NCI-H82 treated with DMSO at 0.1 percent for 48 hours (cell line): Measurements from ENCODE around the gene UST.
"Not testable (repeated sequence)": the region's sequence is repeated elsewhere in the genome, so short reads cannot be mapped to it uniquely, and the experiment has no call there.

ENCODE experiments used
- DNase-seq: peaks from one replicate; lab custom pipeline; 2025; ENCODE audit not compliant: unreplicated experiment; lab: John Stamatoyannopoulos, UW

The UST gene

GRCh38 chr6:148891405-148891783, 144.6 kb downstream of the UST start:
- no peak for DNase-seq

GRCh38 chr6:148892247-148892646, 145.4 kb downstream of the UST start:
- no peak for DNase-seq

- no peak for DNase-seq
Observed at GRCh38 chr6:148893073-148893472, 146.2 kb downstream of the UST start.

- no peak for DNase-seq
Observed at GRCh38 chr6:148893481-148893880, 146.7 kb downstream of the UST start.

GRCh38 chr6:148898376-148899014, 151.7 kb downstream of the UST start:
- peak; percentile 60 for DNase-seq

- DNase-seq = no peak
Observed at GRCh38 chr6:148904896-148905870, 158.4 kb downstream of the UST start.

GRCh38 chr6:148905901-148906300, 159.1 kb downstream of the UST start:
- no peak for DNase-seq

- DNase-seq = no peak
Observed at GRCh38 chr6:148906386-148906785, 159.6 kb downstream of the UST start.

GRCh38 chr6:148907573-148907972, 160.7 kb downstream of the UST start:
- no peak for DNase-seq

GRCh38 chr6:148912252-148912651, 165.4 kb downstream of the UST start:
- DNase-seq = no peak

- DNase-seq = no peak
Observed at GRCh38 chr6:148915810-148916209, 169.0 kb downstream of the UST start.

GRCh38 chr6:148916485-148916884, 169.7 kb downstream of the UST start:
- DNase-seq = not testable (repeated sequence)

- DNase-seq = no peak
Observed at GRCh38 chr6:148924226-148925012, 177.6 kb downstream of the UST start.

- no peak for DNase-seq
Observed at GRCh38 chr6:148925701-148926100, 178.9 kb downstream of the UST start.

- DNase-seq = no peak
Observed at GRCh38 chr6:148926478-148926877, 179.6 kb downstream of the UST start.

GRCh38 chr6:148927586-148927985, 180.8 kb downstream of the UST start:
- no peak for DNase-seq

GRCh38 chr6:148928811-148929210, 182.0 kb downstream of the UST start:
- DNase-seq = no peak

- no peak for DNase-seq
Observed at GRCh38 chr6:148932208-148932607, 185.4 kb downstream of the UST start.

GRCh38 chr6:148932731-148933130, 185.9 kb downstream of the UST start:
- no peak for DNase-seq

- DNase-seq = no peak
Observed at GRCh38 chr6:148934539-148934938, 187.7 kb downstream of the UST start.

GRCh38 chr6:148934961-148935360, 188.1 kb downstream of the UST start:
- no peak for DNase-seq
